Fibroblast of skin of left quadriceps (primary cell): ENCODE measurements around the gene LYPD3.

Source experiments
- DNase-seq, 2 experiments: peaks; one replicate each; pipeline ENCODE4 v3.0.0-alpha.2; 2013; ENCODE audit warnings: low read depth in 2 of 2

The LYPD3 gene

DNA sequence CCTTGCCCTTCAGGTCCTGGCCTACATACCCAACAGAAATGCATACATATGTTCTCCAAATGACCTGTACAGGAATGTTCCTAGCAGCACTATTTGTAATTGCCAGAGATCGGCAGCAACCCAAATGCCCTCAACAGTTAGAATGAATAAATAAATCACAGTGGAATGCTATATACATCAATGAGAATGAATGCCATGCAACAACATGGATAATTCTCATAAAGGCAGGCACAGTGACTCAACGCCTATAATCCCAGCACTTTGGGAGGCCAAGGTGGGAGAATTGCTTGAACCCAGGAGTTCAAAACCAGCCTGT, 32.1 kb downstream of the LYPD3 start:
- DNase-seq = no peak

DNA sequence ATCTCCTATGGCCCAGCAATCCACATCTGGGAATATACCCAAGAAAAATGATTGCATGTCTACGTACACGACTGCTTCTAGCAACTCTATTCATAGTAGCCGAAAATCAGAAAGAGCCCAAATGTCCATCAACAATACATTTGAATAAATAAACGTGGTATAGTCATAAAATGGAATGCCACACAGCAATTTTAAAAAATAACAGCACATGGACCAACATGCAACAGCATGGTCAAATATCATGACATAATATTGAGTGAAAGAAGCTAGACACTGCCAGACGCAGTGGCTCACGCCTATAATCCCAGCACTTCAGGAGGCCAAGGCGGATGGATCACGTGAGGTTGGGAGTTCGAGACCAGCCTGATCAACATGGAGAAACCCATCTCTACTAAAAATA, 34.4 kb downstream of the LYPD3 start:
- no peak for DNase-seq

DNA sequence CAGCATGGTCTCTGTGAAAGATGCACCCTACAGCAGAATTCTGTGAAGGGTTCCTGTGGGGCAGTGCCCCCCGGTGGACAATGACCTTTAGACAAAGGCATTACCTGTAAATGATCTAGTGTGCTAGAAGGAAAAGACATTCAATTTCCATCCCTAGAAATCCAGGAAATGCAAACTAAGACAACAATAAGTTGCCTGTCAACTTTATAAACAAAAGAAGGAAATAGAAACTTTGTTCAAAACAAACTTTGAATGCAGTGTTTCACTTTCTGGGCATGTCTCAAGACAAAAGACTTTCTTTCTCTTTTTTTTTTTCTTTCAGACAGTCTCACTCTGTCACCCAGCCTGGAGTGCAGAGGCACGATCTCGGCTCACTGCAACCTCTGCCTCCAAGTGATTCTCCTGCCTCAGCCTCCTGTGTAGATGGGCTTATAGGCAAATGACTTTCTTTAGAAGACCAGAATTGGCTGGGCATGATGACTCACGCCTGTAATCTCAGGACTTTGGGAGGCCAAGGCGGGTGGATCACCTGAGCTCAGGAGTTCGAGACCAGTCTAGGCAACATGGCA, 35.2 kb downstream of the LYPD3 start:
- DNase-seq = no peak

DNA sequence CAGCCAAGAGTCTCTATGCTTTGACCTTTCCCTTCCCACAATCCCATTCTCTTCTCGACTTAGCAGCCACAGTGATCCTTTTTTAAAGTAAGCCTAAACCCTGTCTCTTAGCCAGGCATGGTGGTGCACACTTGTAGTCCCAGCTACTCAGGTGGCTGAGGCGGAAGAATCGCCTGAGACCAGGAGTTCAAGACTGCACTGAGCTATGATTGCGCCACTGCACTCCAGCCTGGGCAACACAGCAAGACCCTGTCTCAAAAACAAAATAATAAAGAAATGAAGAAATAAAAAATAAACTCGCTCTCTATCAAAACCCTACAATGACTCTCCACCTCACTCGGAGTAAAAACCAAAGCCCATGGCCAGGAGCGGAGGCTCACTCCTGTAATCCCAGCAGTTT, 36.0 kb downstream of the LYPD3 start:
- DNase-seq = no peak

DNA sequence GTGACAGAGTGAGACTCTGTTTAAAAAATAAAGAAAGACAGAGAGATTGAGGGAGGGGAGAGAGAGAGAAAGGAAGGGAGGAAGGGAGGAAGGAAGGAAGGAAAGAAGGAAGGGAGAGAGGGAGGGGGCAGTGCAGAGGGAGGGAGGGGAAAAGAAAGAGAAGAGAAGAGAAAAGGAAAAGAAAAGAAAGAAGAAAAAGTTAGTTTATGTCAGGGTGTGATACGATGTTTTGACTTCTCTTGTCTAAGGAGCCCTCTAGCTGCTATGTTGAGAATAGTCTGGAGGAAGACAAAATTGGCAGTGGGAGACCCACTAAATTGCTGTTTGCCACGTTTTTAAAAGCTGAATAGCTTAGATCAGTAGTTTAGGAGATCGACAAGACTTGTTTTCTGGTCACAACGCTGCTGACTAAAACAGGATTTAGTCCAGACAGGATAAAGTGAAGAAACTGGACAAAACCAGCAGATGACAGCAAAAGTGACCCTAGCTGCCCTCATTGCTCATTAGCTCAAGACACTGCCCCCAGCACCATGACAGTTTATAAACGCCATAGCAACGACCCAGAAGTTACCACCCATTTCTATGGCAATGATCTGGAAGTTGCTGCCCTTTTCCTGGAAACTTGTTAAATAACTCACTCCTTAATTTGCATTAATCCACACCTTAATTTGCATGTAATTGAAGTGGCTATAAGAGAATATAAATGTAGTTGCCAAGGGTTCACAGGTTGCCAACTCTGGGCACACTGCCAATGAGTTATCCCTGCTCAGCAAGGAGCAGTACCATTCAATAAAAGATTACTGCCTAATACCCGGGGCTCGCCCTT, 39.6 kb downstream of the LYPD3 start:
- no peak for DNase-seq

DNA sequence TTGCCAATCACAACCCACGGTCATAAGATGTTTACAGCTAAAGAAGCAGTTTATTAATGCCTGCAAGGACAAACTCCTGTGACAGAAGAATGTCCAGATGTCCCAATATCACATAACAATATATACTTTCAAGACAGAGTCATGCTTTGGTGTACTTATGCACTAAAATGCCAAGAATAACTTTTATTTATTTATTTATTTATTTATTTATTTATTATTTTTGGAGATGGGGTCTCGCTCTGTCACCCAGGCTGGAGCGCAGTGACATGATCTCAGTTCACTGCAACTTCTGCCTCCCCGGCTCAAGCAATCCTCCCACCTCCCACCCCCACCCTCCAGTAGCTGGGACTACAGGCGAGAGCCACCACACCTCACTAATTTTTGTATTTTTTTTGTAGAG, 41.6 kb downstream of the LYPD3 start:
- no peak for DNase-seq

DNA sequence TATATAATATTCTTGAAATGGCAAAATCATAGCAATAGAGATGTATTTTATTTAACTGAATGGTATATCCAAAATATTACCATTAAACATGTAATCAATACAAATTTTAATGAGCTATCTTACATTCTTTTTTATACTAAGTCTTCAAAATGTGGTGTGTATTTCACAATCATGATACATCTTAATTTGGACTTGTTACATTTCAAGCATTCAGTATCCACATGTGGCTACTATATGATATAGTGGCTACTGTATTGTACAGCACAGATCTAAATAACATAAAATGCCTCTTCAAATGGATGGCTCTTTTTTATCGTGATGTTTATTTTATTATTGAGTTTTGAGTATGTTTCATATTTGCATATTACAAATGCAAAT, 42.7 kb downstream of the LYPD3 start:
- DNase-seq = no peak

DNA sequence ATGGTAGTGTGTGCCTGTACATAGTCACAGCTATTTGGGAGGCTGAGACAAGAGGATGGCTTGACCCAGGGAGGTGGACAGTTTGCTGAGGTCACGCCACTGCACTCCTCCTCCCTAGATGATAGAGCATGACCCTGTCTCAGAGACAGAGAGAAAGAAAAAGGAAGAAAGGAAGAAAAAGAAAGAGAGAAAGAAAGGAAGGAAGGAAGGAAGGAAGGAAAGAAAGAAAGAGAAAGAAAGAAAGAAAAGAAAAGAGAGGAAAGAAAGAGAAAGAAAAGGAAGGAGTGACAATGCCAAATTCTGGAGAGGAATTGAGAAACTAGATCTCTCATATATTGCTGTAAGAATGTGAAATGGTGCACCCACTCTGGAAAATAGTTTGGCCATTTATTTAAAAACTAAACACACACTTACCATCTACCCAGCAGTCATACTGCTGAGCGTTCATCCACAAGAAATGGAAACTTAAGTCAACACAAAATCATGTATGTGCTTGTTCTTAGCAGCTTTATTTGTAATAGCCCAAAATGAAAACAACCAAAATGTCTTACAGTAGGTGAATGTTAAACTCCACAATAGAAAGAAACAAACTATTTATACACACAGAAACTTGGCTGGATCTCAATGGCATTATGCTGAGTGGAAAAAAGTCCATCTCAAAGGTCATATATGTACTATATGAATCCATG, 43.3 kb downstream of the LYPD3 start:
- no peak for DNase-seq

DNA sequence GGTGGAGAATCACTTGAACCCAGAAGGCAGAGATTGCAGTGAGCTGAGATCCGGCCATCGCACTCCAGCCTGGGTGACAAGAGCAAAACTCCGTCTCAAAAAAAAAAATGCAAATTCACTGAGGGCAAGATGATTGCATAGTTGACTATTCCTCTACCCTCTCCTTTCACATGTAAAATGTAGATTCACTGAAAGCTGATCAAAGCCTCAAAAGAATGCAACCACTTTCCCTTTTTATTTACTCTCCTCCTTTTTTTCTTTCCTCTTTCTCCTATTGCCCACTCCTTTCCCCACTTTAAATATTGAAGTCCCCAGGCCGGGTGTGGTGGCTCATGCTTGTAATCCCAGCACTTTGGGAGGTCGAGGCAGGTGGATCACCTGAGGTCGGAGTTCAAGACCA, 44.5 kb downstream of the LYPD3 start:
- DNase-seq = no peak

DNA sequence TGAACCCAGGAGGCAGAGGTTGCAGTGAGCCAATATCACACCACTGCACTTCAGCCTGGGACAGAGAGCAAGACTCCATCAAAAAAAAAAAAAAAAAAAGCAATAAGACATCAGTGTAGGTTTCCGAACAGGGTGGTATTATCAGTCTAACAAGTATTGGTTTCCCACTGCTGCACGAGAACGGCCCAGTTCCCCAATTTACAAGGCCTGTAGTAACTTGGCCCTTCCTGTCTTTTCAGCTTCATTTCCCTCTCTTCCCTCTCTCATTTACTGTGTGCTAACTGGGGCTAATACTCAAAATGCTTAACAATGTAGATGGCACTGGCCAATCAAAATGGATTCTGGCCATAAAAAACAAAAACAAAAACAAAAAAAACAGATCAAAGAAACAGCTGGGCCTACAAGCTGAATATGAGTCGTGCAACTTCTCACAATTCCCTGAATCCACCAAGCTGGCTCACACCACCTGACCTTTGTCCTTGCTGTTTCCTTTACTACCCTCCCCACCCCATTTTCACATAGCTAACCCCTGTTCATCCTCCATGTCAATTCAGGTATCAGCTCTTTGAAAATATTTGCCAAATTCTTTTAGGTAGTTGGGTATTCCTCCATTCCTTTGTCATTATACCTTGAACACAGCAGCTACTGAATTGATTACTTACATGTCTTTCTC, 48.3 kb downstream of the LYPD3 start:
- no peak for DNase-seq

DNA sequence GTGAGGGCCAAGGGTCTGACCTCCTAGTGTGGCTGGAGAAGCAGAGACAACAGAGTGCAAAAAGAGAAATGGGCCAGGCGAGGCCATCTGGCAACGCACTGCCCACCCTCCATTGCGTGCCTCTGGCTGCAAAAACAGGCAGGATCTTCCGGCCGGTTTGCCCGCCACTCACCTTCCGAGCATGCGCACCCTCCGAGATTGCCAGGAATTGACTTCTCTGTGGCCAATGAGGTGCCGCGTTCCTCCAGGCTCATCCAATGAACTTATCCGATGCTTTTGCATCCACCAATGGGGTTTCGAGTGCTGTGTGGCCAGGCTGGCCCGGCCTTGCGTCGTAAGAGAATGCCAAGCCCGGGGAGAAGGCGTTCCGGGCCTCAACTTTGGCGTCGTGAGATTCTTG, 50.9 kb downstream of the LYPD3 start, which contains the start of gene TEX101:
Gene TEX101 (plus strand): TSS at position 337 of the 400 bp plus-strand sequence. CDS start 1,030 bp downstream, outside the sequence.
- DNase-seq = no peak

DNA sequence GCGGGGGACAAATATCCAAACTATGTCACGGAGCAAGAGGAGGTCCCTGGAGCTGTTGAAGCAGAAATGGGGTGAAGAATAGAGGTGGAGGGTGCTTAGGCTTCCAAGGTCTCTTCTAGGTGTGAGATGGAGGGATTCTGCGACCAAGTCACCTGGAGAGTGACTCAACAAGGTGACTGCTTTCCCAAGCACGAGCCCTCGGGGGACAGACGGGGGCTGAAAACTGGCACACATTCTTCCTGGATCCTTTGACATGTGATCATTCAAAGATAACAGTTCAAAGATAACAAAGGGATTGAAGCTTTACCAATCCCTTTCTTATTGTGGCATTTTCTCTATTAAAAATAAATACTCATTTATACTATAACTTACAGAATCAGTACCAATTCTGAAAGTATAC, 53.0 kb downstream of the LYPD3 start:
- no peak for DNase-seq
